GM21825 (cell line): ENCODE results near the gene DTX3.

Experiments used
- ATAC-seq: cut with Tn5 transposase; IDR thresholded peaks from one replicate; pipeline ENCODE4 v1.9.1; 2021; ENCODE audit warnings: mild to moderate bottlenecking, moderate library complexity; ENCODE audit not compliant: unreplicated experiment

The DTX3 gene

GRCh38 chr12:57619434-57620244 lies 15.0 kb downstream of the DTX3 start:
- no peak for ATAC-seq

- no peak for ATAC-seq
Measured at GRCh38 chr12:57620245-57620935, 15.8 kb downstream of the DTX3 start.

GRCh38 chr12:57620936-57621496 lies 16.4 kb downstream of the DTX3 start:
- no peak for ATAC-seq

GRCh38 chr12:57621497-57622292 lies 17.1 kb downstream of the DTX3 start:
- no peak for ATAC-seq

GRCh38 chr12:57622293-57623245 lies 17.9 kb downstream of the DTX3 start:
- ATAC-seq: no peak

- ATAC-seq: no peak
Measured at GRCh38 chr12:57623385-57623784, 18.8 kb downstream of the DTX3 start.

GRCh38 chr12:57623811-57624390 lies 19.3 kb downstream of the DTX3 start:
- no peak for ATAC-seq

- ATAC-seq: no peak
Measured at GRCh38 chr12:57624441-57625220, 20.0 kb downstream of the DTX3 start.

- ATAC-seq: no peak
Measured at GRCh38 chr12:57625261-57626032, 20.8 kb downstream of the DTX3 start.

- no peak for ATAC-seq
Measured at GRCh38 chr12:57626111-57626920, 21.7 kb downstream of the DTX3 start.

- ATAC-seq: no peak
Measured at GRCh38 chr12:57626921-57627445, 22.4 kb downstream of the DTX3 start.

- no peak for ATAC-seq
Measured at GRCh38 chr12:57627501-57628279, 23.1 kb downstream of the DTX3 start.

GRCh38 chr12:57628280-57629191 lies 23.9 kb downstream of the DTX3 start:
- no peak for ATAC-seq

- no peak for ATAC-seq
Measured at GRCh38 chr12:57629897-57630471, 25.4 kb downstream of the DTX3 start.

- ATAC-seq: no peak
Measured at GRCh38 chr12:57630891-57631433, 26.3 kb downstream of the DTX3 start.
